GM21526 (cell line): ENCODE results near the gene B3GALT6.
A peak's percentile ranks its signal among the peaks of the same experiment; 100 is the strongest.
"Not testable (repeated sequence)": the region's sequence is repeated elsewhere in the genome, so short reads cannot be mapped to it uniquely, and the experiment has no call there.

Experiments used
- ATAC-seq: cut with Tn5 transposase; IDR thresholded peaks from one replicate; pipeline ENCODE4 v1.9.1; 2021; ENCODE audit warnings: moderate library complexity; ENCODE audit not compliant: unreplicated experiment, low FRiP score

Gene B3GALT6

GRCh38 chr1:1232208-1232795, at the start of gene B3GALT6:
Gene B3GALT6 (plus strand): TSS chr1:1232237. CDS start chr1:1232279, 42 bp downstream.
- peak; percentile 11 for ATAC-seq

- no peak for ATAC-seq
These were observed 49.4 kb upstream of the B3GALT6 start for GRCh38 chr1:1182491-1183220.

GRCh38 chr1:1183221-1183747, 48.8 kb upstream of the B3GALT6 start:
- ATAC-seq = no peak

GRCh38 chr1:1183833-1184775, 47.9 kb upstream of the B3GALT6 start:
- no peak for ATAC-seq

- no peak for ATAC-seq
These were observed 46.8 kb upstream of the B3GALT6 start for GRCh38 chr1:1185101-1185765.

- ATAC-seq = no peak
These were observed 44.1 kb upstream of the B3GALT6 start for GRCh38 chr1:1187938-1188337.

- ATAC-seq = no peak
These were observed 42.9 kb upstream of the B3GALT6 start for GRCh38 chr1:1189111-1189510.

GRCh38 chr1:1191734-1192133, 40.3 kb upstream of the B3GALT6 start:
- no peak for ATAC-seq

- ATAC-seq = no peak
These were observed 37.3 kb upstream of the B3GALT6 start for GRCh38 chr1:1194723-1195122.

GRCh38 chr1:1195726-1196125, 36.3 kb upstream of the B3GALT6 start:
- ATAC-seq = not testable (repeated sequence)

GRCh38 chr1:1196431-1197187, 35.4 kb upstream of the B3GALT6 start:
- ATAC-seq = no peak

GRCh38 chr1:1197188-1197500, 34.9 kb upstream of the B3GALT6 start:
- ATAC-seq = no peak

GRCh38 chr1:1197551-1198422, 34.2 kb upstream of the B3GALT6 start:
- ATAC-seq = no peak

GRCh38 chr1:1198423-1199140, 33.5 kb upstream of the B3GALT6 start:
- ATAC-seq = no peak

GRCh38 chr1:1199141-1199960, 32.7 kb upstream of the B3GALT6 start:
- no peak for ATAC-seq

- no peak for ATAC-seq
These were observed 31.8 kb upstream of the B3GALT6 start for GRCh38 chr1:1199961-1200875.
